ENCODE measurements around the gene AXIN1.
A peak's percentile ranks its signal among the peaks of the same experiment; 100 is the strongest.
"Not testable (repeated sequence)": the region's sequence is repeated elsewhere in the genome, so short reads cannot be mapped to it uniquely, and the experiment has no call there.

The AXIN1 gene

DNA sequence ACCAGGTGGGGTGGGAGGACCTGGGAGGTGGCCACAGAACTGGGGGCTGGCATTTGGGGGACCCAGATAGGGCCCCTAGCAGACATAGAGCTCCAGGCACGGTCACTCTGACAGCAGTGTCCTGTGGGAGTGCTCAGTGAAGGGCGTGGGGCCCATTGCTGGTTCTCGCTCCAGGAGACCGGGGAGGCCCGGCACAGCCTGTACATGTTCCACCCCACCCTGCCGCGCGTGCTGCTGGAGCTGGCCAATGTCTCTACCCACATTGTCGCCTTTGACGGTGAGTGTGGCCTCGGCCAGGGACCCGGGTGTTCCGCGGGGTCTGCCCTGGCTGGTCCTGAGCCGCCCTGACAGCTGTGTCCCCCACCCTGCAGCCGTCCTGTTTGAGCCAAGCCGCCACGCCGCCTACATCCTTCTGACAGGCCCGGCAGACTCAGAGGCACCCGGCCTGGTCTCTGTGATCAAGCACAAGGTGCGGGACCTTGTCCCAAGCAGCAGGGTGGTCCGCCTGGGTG, 88.0 kb downstream of the AXIN1 start:
- DNase-seq, result no peak

DNA sequence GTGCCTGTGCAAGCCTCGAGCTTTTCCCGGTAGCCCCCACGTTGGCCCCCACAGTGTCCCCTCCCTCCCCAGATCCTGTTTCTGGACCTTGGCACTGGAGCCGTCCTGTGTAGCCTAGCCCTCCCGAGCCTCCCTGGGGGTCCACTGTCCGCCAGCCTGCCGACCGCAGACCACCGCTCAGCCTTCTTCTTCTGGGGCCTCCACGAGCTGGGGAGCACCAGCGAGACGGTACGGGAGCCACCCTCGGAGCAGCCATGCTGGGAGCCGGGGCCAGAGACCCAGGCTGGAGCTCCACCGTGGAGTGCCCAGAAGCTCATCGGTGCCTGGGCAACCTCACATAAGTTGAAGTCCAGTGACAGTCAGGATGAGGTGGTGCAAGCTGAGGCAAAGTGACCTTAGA, 88.6 kb downstream of the AXIN1 start:
- no peak for DNase-seq

DNA sequence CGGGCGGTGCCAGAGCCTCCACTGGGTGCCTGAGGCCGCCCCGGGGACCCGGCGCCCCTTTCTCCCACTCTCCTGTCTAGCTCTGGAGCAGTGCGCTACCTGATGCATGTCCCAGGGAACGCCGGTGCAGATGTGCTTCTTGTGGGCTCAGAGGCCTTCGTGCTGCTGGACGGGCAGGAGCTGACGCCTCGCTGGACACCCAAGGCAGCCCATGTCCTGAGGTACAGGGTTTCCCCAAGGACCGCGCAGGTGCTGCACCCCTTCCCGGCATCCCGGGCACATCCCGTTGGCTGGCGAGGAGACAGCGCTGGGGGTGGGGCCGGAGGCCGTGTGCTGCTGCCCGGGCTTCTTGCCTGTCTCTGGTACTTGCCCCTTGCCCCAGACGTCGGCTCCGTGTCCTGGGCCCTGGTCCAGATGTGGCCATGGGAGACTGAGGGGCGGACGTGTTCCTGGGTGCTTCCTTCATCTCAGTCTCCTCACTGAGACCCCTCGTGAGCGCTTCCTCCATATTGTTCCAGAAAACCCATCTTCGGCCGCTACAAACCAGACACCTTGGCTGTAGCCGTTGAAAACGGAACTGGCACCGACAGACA, 89.2 kb downstream of the AXIN1 start:
- DNase-seq, result no peak

DNA sequence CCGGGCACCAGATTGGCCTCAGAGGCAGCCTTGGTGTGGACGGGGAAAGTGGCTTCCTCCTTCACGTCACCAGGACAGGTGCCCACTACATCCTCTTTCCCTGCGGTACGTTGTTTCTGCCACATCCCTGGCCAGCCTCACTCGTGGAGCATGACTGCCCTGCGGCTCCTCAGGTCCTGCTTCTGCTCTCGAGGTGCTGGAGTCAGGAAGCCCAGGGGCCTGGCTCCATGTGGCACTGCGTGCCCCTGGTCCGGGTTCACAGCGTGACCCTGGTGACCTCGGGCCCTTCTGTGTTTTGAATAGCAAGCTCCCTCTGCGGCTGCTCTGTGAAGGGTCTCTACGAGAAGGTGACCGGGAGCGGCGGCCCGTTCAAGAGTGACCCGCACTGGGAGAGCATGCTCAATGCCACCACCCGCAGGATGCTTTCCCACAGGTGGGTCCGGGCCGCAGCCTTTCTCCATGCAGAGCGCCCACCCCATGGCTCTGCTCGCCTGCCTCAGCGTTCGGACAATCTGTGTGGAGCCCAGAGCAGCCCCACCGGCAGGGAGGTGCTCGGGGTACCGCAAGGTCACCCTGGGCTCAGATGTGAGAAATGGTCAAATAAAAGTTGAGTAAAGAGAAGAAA, 90.3 kb downstream of the AXIN1 start:
- DNase-seq, result no peak

DNA sequence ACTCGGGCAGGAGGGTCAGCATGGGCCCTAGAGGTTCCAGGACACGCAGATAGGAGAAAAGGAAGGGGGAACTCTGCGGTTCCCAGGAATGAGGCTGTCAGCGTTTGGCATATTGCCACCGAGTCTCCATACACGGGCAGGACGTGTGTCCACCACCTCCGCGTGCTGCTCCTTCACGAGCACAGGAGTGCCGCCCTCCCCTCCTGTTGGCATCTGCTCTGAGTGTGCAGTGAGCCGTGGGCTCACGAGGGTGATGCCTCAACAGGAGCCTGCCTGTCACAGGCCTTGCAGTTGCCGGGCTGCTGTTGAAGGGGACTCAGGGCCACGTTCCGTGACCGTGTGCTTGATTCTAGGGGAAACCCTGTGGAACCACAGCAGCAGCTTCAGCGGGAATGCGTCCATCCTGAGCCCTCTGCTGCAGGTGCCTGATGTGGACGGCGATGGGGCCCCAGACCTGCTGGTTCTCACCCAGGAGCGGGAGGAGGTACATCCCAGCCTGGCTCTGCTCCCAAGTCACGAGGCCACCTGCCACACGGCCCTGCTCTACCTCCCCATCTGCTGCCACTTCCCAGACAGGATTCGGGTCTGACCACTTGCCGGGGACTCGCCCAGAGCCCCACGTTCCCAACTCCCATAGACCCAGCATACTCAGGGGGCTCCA, 91.4 kb downstream of the AXIN1 start:
- DNase-seq, result no peak

DNA sequence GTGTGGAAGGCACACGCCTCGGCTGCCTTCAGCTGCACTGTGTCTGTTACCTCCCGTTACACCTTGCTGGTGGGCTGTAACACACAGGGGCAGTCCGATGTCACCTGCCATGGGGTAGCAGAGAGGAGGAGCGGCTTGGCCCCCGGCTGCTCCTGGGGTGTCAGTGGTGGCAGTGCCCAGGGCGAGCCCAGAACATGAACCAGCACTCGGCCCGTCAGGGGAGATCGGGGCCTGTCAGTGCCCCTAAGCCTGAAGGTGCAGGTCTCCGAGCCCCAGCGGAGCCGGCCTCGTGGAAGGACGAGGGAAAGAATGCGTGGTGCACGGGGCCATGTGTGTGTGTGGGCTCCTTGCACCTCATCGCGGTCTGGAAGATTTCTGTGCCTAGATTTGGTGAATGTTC, 92.2 kb downstream of the AXIN1 start:
- DNase-seq, result no peak

DNA sequence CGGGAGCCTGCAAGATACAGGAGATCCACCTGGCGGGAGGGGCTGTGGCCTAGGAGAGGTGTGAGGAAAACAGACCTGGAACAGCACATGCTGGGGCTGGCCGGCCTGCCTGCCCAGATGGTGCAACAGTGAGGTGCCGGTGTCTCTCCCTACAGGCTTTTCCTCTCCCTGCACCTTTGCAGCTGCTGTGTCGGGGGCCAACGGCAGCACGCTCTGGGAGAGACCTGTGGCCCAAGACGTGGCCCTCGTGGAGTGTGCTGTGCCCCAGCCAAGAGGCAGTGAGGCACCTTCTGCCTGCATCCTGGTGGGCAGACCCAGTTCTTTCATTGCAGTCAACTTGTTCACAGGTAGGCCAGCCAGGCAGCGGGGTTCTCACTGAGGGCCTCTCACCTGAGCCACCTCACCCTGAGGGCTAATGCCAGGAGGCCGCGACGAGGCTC, 92.7 kb downstream of the AXIN1 start:
- DNase-seq, result no peak

DNA sequence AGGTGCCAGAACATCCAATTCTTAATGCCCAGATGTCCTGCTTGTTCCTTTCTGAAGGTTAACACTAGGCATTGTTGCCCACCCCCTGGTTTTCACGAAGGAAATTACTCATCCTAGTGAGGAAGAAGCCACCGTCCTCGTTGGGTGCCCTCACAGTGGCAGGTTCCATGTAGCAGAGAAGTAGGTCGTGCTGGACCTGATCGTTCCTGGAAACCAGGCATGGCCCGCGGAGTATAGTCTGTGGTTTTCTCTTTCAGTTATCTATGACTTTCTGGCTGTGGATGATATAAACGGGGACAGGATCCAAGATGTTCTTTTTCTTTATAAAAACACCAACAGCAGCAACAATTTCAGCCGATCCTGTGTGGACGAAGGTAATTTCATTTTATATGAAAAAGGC, 93.3 kb downstream of the AXIN1 start:
- DNase-seq, result no peak

DNA sequence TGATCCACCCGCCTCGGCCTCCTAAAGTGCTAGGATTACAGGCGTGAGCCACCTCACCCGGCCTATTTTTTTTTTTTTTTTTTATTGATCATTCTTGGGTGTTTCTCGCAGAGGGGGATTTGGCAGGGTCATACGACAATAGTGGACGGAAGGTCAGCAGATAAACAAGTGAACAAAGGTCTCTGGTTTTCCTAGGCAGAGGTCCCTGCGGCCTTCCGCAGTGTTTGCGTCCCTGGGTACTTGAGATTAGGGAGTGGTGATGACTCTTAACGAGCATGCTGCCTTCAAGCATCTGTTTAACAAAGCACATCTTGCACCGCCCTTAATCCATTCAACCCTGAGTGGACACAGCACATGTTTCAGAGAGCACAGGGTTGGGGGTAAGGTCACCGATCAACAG, 94.4 kb downstream of the AXIN1 start:
- DNase-seq, result not testable (repeated sequence)

DNA sequence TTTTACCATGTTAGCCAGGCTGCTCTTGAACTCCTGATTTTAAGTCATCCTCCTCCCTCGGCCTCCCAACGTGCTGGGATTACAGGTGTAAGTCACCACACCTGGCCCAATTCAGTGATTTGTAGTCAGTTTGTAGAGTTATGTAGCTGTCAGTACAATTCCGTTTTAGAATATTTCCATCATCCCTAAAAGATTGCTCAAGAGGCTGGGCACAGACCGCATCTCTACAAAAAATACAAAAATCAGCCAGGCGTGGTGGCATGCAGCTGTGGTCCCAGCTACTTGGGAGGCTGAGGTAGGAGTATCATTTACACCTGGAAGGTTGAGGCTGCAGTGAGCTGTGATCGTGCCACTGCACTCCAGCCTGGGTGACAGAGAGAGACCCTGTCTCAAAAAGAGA, 97.3 kb downstream of the AXIN1 start:
- no peak for DNase-seq

DNA sequence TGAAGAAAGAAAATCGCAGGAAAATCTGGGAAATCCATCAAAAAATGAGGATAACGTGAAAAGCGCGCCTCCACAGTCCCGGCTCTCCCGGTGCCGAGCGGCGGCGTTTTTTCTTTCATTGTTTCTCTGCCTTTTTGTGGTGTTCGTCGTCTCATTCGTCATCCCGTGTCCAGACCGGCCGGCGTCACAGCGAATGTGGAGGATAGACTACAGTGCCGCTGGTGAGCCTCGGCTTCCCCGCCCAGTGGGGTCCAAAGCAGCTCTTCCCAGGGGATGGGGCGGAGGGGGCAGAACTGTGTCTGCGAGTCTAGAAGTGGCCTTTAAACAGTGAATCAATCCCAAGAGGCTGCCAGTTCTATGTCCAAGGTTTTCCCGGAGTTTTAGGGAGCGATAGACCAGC, 98.1 kb downstream of the AXIN1 start:
- DNase-seq, result no peak

DNA sequence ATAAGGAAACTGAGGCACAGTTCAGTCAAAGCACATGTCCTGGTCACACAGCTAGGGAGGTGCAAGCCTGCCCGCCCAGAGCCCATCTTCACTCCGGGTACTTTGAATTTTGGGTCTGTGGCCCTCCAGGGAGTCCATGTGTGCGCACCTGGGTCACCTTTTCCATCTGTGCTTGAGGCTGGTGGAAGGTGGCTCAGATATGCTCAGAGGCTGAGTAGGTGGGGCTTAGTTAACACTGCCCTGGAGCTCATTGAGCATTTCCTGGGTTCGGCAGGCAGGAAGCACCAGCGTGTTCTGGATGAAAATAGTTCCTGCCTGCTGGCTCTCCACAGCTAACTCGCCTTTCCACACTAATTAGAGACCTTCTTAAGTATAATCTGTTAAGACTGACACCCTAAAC, 98.7 kb downstream of the AXIN1 start:
- no peak for DNase-seq

DNA sequence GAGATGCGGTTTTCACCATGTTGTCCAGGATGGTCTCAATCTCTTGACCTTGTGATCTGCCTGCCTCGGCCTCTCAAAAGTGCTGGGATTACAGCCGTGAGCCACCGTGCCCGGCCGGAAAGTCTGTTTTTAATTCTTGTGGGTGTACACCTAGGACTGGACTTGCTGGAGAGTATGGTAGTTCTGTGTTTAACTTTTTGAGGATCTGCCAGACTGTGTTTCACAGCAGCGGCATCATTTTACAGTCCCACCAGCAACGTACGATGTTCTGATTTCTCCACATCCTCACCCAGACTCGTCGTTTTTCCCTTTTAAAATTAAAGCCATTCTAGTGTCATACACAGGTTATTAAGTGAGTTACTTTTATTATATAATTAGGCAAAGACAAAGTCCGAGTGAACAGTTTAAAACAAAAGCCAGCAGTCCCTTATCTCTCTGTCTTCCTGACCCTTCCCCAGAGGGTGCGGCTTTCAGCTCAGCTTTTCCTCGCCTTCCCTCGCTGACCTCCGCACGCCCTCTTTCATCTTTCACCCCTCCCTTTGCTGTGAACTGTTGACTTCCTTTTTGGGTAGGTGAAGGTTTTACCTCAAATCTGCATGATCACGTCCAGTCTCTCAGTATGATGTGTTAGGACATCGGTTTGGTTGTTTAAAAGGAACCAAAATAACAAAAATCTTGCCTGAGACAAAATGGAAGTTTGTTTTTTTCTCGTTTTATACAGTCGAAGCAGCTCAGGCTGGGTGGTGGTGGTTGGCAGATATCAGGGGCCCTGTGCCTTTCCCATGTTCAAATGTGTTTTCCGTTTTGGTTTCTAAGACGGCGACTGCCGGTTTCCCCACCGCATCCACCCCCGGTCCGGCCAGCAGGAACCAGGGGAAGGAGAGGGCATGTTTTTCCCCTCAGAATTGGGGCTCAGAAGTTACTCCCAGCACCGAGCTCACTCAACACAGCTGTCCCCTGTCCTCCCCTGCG, 99.9 kb downstream of the AXIN1 start:
- peak; percentile 4 to 10 for DNase-seq

DNA sequence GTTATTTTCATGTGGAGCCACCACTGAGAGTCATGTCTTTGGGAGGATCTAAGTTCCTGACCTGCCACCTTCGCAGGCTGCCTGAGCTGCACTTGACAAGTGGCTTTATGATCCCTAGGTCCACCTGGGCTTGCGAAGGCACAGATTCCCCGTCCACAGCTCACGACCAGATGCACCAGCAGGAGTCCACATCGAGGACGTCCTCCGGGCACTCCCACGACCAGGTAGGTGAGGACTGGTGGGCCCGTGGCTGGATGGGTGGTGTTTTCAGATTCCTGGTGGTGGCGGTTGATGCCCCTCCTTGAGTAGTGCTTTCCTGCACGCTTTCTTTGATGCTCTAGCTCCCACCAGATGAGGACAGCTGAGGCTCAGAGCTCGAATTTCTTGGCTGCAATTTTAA, 103.1 kb downstream of the AXIN1 start:
- DNase-seq, result no peak

DNA sequence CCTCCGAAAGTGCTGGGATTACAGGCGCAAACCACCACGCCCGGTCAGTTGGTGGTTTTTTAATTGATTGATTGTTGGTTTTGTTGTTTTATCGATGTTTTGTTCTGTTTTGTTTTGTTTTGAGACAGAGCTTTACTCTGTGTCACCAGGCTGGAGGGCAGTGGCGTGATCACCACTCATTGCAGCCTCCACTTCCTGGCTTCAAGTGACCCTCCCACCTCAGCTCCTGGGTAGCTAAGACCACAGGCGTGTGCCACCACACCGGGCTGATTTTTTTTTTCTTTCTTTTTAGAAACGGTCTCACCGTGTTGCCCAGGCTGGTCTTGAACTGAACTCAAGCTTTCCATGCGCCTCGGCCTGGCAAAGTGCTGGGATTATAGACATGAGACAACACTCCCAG, 105.5 kb downstream of the AXIN1 start:
- no peak for DNase-seq

DNA sequence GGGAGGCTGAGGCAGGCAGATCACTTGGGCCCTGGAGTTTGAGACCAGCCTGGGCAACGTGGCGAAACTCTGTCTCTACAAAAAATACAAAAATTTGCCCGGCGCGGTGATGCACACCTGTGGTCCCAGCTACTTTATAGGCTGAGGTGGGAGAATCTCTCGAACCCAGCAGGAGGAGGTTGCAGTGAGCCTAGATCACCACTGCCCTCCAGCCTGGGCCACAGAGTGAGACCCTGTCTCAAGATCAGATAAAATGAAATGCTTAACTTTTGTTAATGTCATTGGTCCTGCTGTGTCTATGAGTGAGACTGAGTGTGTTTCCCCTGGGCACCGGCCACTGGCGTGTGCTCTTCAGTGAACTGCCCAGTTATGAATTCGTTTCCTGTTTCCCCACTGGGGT, 107.4 kb downstream of the AXIN1 start:
- no peak for DNase-seq

DNA sequence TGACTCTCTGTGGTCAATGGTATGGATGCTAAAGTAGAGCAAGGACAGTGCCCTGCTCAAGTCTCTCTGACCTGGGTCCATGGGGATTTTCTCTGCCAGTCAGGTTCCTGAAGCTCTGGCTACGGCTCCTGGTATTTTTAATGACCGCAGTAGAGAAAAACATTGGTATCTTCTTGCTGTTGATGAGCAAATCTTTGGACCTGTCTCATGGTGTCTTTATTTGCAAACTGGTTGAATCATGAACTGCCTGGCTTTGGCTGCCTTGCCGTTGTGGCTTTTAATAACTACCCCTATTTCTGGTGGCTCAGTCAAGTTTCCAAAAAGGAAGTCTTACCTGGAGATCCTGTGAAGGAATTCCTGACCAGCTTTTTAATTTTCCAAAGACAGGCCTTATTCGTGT, 109.2 kb downstream of the AXIN1 start:
- no peak for DNase-seq

DNA sequence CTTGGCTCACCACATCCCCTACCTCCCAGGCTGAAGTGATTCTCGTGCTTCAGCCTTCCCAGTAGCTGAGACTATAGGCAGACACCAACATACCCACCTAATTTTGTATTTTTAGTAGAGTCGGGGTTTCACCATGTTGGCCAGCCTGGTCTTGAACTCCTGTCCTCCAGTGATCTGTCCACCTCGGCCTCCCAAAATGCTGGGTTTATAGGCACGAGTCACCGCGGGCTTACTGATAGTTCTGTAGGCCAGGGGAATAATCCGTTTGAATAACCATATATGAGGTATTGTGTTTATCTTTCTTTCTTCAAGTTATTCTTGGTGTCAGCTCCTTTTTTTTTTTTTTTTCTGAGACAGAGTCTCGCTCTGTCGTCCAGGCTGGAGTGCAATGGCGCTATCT, 110.2 kb downstream of the AXIN1 start:
- DNase-seq, result no peak

DNA sequence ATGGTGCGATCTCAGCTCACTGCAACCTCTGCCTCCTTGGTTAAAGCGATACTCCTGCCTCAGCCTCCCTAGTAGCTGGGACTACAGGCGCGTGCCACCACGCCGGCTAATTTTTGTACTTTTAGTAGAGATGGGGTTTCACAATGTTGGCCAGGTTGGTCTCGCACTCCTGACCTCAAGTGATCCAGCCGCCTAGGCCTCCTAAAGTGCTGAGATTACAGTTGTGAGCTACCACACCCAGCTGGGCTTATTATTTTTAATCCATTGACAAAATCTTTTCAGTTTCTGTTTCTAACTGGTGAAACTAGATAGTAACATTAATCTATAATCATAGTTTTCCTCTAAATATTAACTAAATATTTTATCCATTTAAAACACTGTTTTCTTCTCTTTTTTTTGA, 112.0 kb downstream of the AXIN1 start:
- DNase-seq, result no peak

DNA sequence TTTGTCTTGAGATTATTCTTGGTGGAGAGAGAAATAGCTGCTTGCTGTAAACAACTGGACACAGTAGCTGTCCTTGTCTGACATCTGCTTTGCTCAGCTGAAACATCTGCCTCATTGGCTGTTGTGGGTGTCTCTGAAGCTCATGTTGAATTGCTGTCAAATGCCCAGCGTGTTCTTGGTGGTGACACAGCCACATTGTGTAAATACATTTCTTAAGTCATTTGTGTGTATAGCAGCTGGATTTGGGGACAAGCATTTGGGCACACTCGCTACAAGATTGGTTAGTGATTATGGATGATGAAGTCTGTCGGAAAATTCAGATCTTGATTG, 112.6 kb downstream of the AXIN1 start:
- peak; percentile 21 to 26 for DNase-seq
